Uterus (tissue), 2 donors: Measurements from ENCODE around the gene TOM1.

Source experiments
- CTCF ChIP-seq, 4 experiments: fragments of 200-600 bp in 2 of 4; fragments of 450-650 bp in 2 of 4; sonication (generic) in 2 of 4; IDR thresholded peaks; one replicate each; pipeline ENCODE4 v1.5.1; 2016 to 2019; ENCODE audit warnings: antibody characterized with exemption in 4 of 4, mild to moderate bottlenecking in 2 of 4, moderate library complexity in 1 of 4
- POLR2A ChIP-seq, 2 donors: fragments of 450-650 bp; IDR thresholded peaks; one replicate each; pipeline ENCODE4 v1.6.1; 2016; ENCODE audit warnings: antibody characterized with exemption in 2 of 2, mild to moderate bottlenecking in 1 of 2, moderate library complexity in 1 of 2

- TF ChIP-seq CTCF (IDR thresholded peaks at IDR 0.05) (no peak), POLR2A (IDR thresholded peaks at IDR 0.05) (no peak)
Observed at GRCh38 chr22:35307892-35308291, 8.2 kb downstream of the TOM1 start.
